ENCODE measurements around the gene ZFP36.
"Not testable (repeated sequence)": the region's sequence is repeated elsewhere in the genome, so short reads cannot be mapped to it uniquely, and the experiment has no call there.

Gene ZFP36

GRCh38 chr19:39406656-39407409 is at the start of gene ZFP36:
Gene ZFP36 (plus strand): TSS chr19:39406847. CDS start chr19:39406905, 58 bp downstream.
- DNase-seq: peak; percentile 92

GRCh38 chr19:39359026-39359425 is 47.6 kb upstream of the ZFP36 start:
- DNase-seq: no peak

GRCh38 chr19:39360599-39360998 is 46.0 kb upstream of the ZFP36 start:
- no peak for DNase-seq

- no peak for DNase-seq
Observed at GRCh38 chr19:39362682-39363657, 43.7 kb upstream of the ZFP36 start.

GRCh38 chr19:39363901-39364457 is 42.7 kb upstream of the ZFP36 start:
- DNase-seq: no peak

- DNase-seq: no peak
Observed at GRCh38 chr19:39365531-39365930, 41.1 kb upstream of the ZFP36 start.

GRCh38 chr19:39369200-39369599 is 37.4 kb upstream of the ZFP36 start:
- DNase-seq: no peak

GRCh38 chr19:39370735-39371134 is 35.9 kb upstream of the ZFP36 start:
- no peak for DNase-seq

GRCh38 chr19:39372047-39372802 is 34.4 kb upstream of the ZFP36 start:
- no peak for DNase-seq

GRCh38 chr19:39372941-39373340 is 33.7 kb upstream of the ZFP36 start:
- DNase-seq: no peak

GRCh38 chr19:39375929-39376328 is 30.7 kb upstream of the ZFP36 start:
- DNase-seq: no peak

- DNase-seq: no peak
Observed at GRCh38 chr19:39377373-39378362, 29.0 kb upstream of the ZFP36 start.

- DNase-seq: not testable (repeated sequence)
Observed at GRCh38 chr19:39379366-39379765, 27.3 kb upstream of the ZFP36 start.

- no peak for DNase-seq
Observed at GRCh38 chr19:39379865-39380396, 26.7 kb upstream of the ZFP36 start.

GRCh38 chr19:39380521-39381502 is 25.8 kb upstream of the ZFP36 start:
- no peak for DNase-seq

GRCh38 chr19:39381910-39382611 is 24.6 kb upstream of the ZFP36 start:
- DNase-seq: no peak

GRCh38 chr19:39382991-39383828 is 23.4 kb upstream of the ZFP36 start:
- DNase-seq: no peak

Data from activated CD4-positive, alpha-beta T cell treated with anti-CD3 and anti-CD28 coated beads, Interleukin-2, amount 50 U/mL, for 16 hours (primary cell).